Heart left ventricle (tissue), 13 donors: ENCODE data around the gene FAM117B.

Source experiments
- CTCF ChIP-seq, 12 donors: fragments of 200-600 bp; sonication (generic) in 4 of 12; IDR thresholded peaks; one replicate each; pipeline versions ENCODE4 v1.5.0 to v1.8.0; 2018 to 2022; ENCODE audit warnings: antibody characterized with exemption in 12 of 12, mild to moderate bottlenecking in 5 of 12
- POLR2A ChIP-seq, 2 donors: fragments of 450-650 bp; IDR thresholded peaks; one replicate each; pipeline ENCODE4 v1.6.1; 2017; ENCODE audit warnings: antibody characterized with exemption in 2 of 2, mild to moderate bottlenecking in 2 of 2, moderate library complexity in 2 of 2
- donor health status: ischemic (EF 13 %, LVEDD 7.1; RV severe dilation, severe dysfunction).
- donor health status: DM: no; HTN: yes; CAD: no.
- donor health status: DM: no; HTN: no; CAD: no.
- donor health status: ischemic (EF 25% LVEDD 6.9; RV normal size, moderate dysfunction).
- donor health status: ischemic (EF 25% LVEDD 5.7; RV mildly dilated, moderate dysfunction).
- donor health status: ischemic (EF 35%, LVEDD 5.7; RV mildly dilated, moderate dysfunction).
- donor health status: nonischemic (EF 11% LVEDD 7.7; RV severe dilation, severe dysfunction).
- donor health status: DM: yes; HTN: yes; CAD: no.
- donor health status: PGD.
- donor health status: ischemic (EF 29% LVEDD 5.4; RV normal size, mild dysfunction).
- donor health status: nonischemic (EF 23%, LVEDD 6.1; RV moderate dilation, normal function).

GRCh38 chr2:202773301-202773973 is 138.7 kb downstream of the FAM117B start:
- no peak for TF ChIP-seq CTCF (IDR thresholded peaks at IDR 0.05)
- TF ChIP-seq POLR2A (IDR thresholded peaks at IDR 0.05) = no peak
